Liver (tissue), 9 donors: ENCODE data around the gene KRTAP10-3. TPM values are rescaled to one million over a fixed set of nuclear protein-coding genes. Genes with fewer than 3 reads are reported as not detected.

Experiments used
- DNase-seq: peaks from one replicate; pipeline ENCODE4 v3.0.0-alpha.2; 2017; ENCODE audit warnings: low spot score
- H3K27ac ChIP-seq, 2 donors: one replicate each; pipeline ENCODE4 v1.7.0; 2013; ENCODE audit warnings: inconsistent platforms in 2 of 2, low read length in 2 of 2, control low read depth in 1 of 2, low read depth in 1 of 2, mild to moderate bottlenecking in 1 of 2
- H3K27me3 ChIP-seq, 4 donors: one replicate each; pipeline versions ENCODE4 v1.6.1 to v1.7.0; 2013; ENCODE audit warnings: low read length in 3 of 4, inconsistent platforms in 1 of 4, mild to moderate bottlenecking in 1 of 4, moderate library complexity in 1 of 4; ENCODE audit not compliant: control insufficient read depth in 4 of 4, insufficient read depth in 4 of 4
- H3K36me3 ChIP-seq, 4 donors: one replicate each; pipeline versions ENCODE4 v1.6.1 to v1.7.0; 2013; ENCODE audit warnings: low read length in 3 of 4, mild to moderate bottlenecking in 3 of 4, low read depth in 1 of 4, moderate library complexity in 1 of 4; ENCODE audit not compliant: control insufficient read depth in 4 of 4, insufficient read depth in 3 of 4
- H3K4me1 ChIP-seq, 4 donors: one replicate each; pipeline versions ENCODE4 v1.6.1 to v1.7.0; 2013; ENCODE audit warnings: low read length in 3 of 4, mild to moderate bottlenecking in 3 of 4, moderate library complexity in 1 of 4; ENCODE audit not compliant: control insufficient read depth in 4 of 4, insufficient read depth in 4 of 4
- H3K4me3 ChIP-seq, 3 donors: one replicate each; pipeline versions ENCODE4 v1.6.1 to v1.7.0; 2013; ENCODE audit warnings: low read length in 3 of 3, control low read depth in 1 of 3, low read depth in 1 of 3, mild to moderate bottlenecking in 1 of 3
- H3K9ac ChIP-seq, 2 donors: one replicate each; pipeline ENCODE4 v1.7.0; 2013; ENCODE audit warnings: low read length in 2 of 2, mild to moderate bottlenecking in 2 of 2, moderate library complexity in 2 of 2, control low read depth in 1 of 2, low read depth in 1 of 2
- H3K9me3 ChIP-seq, 4 donors: one replicate each; pipeline versions ENCODE4 v1.6.1 to v1.7.0; 2013; ENCODE audit warnings: low read length in 3 of 4; ENCODE audit not compliant: control insufficient read depth in 4 of 4
- ATF3 ChIP-seq: IDR thresholded peaks from 2 replicates; pipeline ENCODE4 v1.6.1; 2016; ENCODE audit warnings: antibody characterized with exemption
- CTCF ChIP-seq: fragments of 150-350 bp; IDR thresholded peaks from 2 replicates; pipeline ENCODE4 v1.5.1; 2017; ENCODE audit warnings: improper control_type of control experiment, low read depth, low read length; ENCODE audit not compliant: missing input control
- EGR1 ChIP-seq, 2 donors: IDR thresholded peaks; 2 replicates each; pipeline ENCODE4 v1.6.1; 2016 to 2018; ENCODE audit warnings: antibody characterized with exemption in 2 of 2, low read depth in 2 of 2
- FOXA1 ChIP-seq: IDR thresholded peaks from 2 replicates; pipeline ENCODE4 v1.6.1; 2016; ENCODE audit warnings: antibody characterized with exemption
- FOXA2 ChIP-seq: IDR thresholded peaks from 2 replicates; pipeline ENCODE4 v1.6.1; 2016; ENCODE audit warnings: antibody characterized with exemption
- GABPA ChIP-seq, 2 donors: IDR thresholded peaks in 1 of 2; conservative IDR thresholded peaks in 1 of 2; 2 replicates each; pipeline ENCODE4 v1.6.1; 2016; ENCODE audit warnings: antibody characterized with exemption in 2 of 2, mild to moderate bottlenecking in 1 of 2, moderate library complexity in 1 of 2
- HNF4A ChIP-seq, 2 donors: conservative IDR thresholded peaks; 2 replicates each; pipeline ENCODE4 v1.6.1; 2016; ENCODE audit warnings: antibody characterized with exemption in 2 of 2, mild to moderate bottlenecking in 2 of 2
- JUND ChIP-seq, 2 donors: IDR thresholded peaks; 2 replicates each; pipeline ENCODE4 v1.6.1; 2016; ENCODE audit warnings: antibody characterized with exemption in 2 of 2
- RXRA ChIP-seq, 2 donors: IDR thresholded peaks; 2 replicates each; pipeline ENCODE4 v1.6.1; 2017 to 2018; ENCODE audit warnings: antibody characterized with exemption in 2 of 2, mild to moderate bottlenecking in 1 of 2
- SP1 ChIP-seq: IDR thresholded peaks from 2 replicates; pipeline ENCODE4 v1.6.1; 2018; ENCODE audit warnings: antibody characterized with exemption, mild to moderate bottlenecking
- TAF1 ChIP-seq: conservative IDR thresholded peaks from 2 replicates; pipeline ENCODE4 v1.6.1; 2016; ENCODE audit warnings: antibody characterized with exemption, mild to moderate bottlenecking
- YY1 ChIP-seq: IDR thresholded peaks from 2 replicates; pipeline ENCODE4 v1.6.1; 2016; ENCODE audit warnings: antibody characterized with exemption, mild to moderate bottlenecking
- ZBTB33 ChIP-seq: IDR thresholded peaks from 2 replicates; pipeline ENCODE4 v1.6.1; 2016; ENCODE audit warnings: antibody characterized with exemption
- WGBS: extraction: QIAGEN DNeasy Blood & Tissue Kit; methylation state at CpG from one replicate; pipeline ENCODE4 v1.1.7; 2013; 5-methylcytosine and 5-hydroxymethylcytosine counted together
- polyA plus RNA-seq, 2 donors: library from polyadenylated mRNA; stranded (reverse) in 1 of 2; unstranded in 1 of 2; fragments of 200-250 nt in 1 of 2; fragments of >200 nt in 1 of 2; fragmentation: Nextera tagmentation in 1 of 2; extraction: Ambion mirVana in 1 of 2; gene quantifications; one replicate each; pipeline versions ENCODE4 v1.2.1 to v1.2.3, GENCODE V29; 2013 to 2015
- total RNA-seq, 2 donors: library from RNA; depleted of rRNA; stranded (reverse); fragments of >200 nt; gene quantifications; one replicate each; pipeline ENCODE4 v1.2.3, GENCODE V29; 2014
- TF ChIP-seq, protein P1 (sequence below): IDR thresholded peaks from 2 replicates; pipeline ENCODE4 v1.6.1; 2016; ENCODE audit warnings: antibody characterized with exemption, mild to moderate bottlenecking
- TF ChIP-seq, protein P2 (sequence below): IDR thresholded peaks from 2 replicates; pipeline ENCODE4 v1.6.1; 2016; ENCODE audit warnings: antibody characterized with exemption
- donor health status: healthy.
- donor health status: healthy.
- donor health status: healthy.
- donor health status: healthy.
- donor health status: healthy.

KRTAP10-3 gene
- total and polyA plus RNA-seq, 4 donors, result not detected

DNA sequence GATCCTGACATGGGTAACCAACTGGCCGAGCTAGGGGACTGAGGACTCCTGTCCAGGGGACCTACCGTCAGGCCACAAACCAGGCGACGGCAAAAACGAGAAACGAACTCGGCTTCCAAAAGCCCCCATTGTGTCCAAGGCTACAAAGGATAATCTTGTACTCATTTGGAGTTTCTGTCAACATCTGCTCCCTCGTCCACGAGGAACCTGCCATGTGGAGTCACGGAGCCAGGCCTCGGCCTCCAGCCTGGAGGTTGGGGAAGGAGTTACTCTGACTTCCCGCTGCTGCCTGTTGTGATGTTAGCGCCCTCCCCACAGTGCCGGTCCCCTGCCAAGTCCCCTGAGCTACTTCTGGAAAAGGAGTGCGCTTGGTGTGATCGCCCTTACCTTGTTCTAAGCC, 25.9 kb downstream of the KRTAP10-3 start:
- H3K36me3 ChIP-seq, result no peaks in the 10 kb centered on the region
- no peaks in the 10 kb centered on the region for H3K4me1 ChIP-seq
- TF ChIP-seq ZBTB33 (no peak), TAF1 (no peak), GABPA (IDR thresholded peaks at IDR 0.05 in 1 of 2, conservative IDR thresholded peaks at IDR 0.05 in 1 of 2) (no peak), CTCF (no peak), RXRA (IDR thresholded peaks at IDR 0.05) (no peak), HNF4A (conservative IDR thresholded peaks at IDR 0.05) (no peak), JUND (IDR thresholded peaks at IDR 0.05) (no peak), YY1 (no peak), EGR1 (IDR thresholded peaks at IDR 0.05; ENCODE audit: low read depth in 2 of 2) (no peak), SP1 (no peak), FOXA1 (no peak), ATF3 (no peak), FOXA2 (no peak)
- TF ChIP-seq, protein P1, sequence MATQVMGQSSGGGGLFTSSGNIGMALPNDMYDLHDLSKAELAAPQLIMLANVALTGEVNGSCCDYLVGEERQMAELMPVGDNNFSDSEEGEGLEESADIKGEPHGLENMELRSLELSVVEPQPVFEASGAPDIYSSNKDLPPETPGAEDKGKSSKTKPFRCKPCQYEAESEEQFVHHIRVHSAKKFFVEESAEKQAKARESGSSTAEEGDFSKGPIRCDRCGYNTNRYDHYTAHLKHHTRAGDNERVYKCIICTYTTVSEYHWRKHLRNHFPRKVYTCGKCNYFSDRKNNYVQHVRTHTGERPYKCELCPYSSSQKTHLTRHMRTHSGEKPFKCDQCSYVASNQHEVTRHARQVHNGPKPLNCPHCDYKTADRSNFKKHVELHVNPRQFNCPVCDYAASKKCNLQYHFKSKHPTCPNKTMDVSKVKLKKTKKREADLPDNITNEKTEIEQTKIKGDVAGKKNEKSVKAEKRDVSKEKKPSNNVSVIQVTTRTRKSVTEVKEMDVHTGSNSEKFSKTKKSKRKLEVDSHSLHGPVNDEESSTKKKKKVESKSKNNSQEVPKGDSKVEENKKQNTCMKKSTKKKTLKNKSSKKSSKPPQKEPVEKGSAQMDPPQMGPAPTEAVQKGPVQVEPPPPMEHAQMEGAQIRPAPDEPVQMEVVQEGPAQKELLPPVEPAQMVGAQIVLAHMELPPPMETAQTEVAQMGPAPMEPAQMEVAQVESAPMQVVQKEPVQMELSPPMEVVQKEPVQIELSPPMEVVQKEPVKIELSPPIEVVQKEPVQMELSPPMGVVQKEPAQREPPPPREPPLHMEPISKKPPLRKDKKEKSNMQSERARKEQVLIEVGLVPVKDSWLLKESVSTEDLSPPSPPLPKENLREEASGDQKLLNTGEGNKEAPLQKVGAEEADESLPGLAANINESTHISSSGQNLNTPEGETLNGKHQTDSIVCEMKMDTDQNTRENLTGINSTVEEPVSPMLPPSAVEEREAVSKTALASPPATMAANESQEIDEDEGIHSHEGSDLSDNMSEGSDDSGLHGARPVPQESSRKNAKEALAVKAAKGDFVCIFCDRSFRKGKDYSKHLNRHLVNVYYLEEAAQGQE, result no peak
- TF ChIP-seq, protein P2, sequence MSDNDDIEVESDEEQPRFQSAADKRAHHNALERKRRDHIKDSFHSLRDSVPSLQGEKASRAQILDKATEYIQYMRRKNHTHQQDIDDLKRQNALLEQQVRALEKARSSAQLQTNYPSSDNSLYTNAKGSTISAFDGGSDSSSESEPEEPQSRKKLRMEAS, result no peak
- no peak overlapping the region for H3K27ac ChIP-seq
- H3K9me3 ChIP-seq, result no peaks in the 10 kb centered on the region
- no peak for DNase-seq
- WGBS, result 92% methylated on average over 16 of the region's 16 CpGs
- no peak overlapping the region for H3K9ac ChIP-seq
- no peak overlapping the region for H3K4me3 ChIP-seq
- H3K27me3 ChIP-seq, result no peaks in the 10 kb centered on the region
